Measurements from ENCODE around the gene PCDHGC5. TPM values are rescaled to one million over a fixed set of nuclear protein-coding genes. Genes with fewer than 3 reads are reported as not detected.

The PCDHGC5 gene
- total and polyA plus RNA-seq, 9 of the 15 experiments (the other 6 are each of a cell fraction or from before 2014, with no cell fraction given) = not detected

DNA sequence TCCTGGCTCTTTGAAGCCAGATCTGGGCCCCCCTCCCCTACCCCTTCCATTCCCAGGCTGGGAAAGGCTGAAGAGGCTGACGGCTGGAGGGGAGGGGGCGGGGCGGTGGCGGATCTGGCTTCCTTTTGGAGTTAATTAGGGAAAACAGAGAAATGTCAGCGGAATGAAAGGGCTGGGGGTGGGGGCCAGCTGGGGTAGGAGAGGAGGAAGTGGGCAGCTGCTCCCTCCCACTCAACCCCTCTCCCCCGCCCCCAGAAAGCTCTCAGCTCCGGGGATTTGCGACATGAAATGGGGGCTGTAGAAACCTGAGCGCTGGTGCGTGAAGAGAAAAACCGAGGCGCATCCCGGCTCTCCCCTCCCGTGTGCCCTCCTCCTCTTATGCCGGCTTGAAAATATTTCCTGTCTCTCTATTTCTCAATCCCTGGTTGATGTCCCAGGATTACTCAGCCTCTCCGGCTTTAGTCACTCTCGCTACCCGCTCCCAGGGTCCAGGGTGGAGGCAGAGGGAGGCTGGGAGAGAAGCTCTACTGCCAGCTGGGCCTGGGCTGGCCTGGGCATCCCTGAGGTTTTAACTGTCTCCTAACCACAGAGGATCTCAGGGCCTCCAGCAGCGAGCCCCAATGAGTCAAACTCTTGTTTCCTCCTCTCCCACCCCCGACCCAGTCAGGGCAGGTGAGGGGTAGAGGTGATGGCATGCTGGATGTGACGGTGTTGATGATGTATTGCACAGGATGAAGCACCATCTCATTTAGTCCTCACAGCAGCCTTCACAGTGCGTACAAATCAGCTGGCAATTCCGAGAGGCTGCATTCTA, 20.1 kb downstream of the PCDHGC5 start:
- Histone ChIP-seq H3K27ac (ENCODE audit: extremely low read depth, low read depth, low read length) (no peak overlapping the region), H3K4me1 (replicated peaks in 1 of 2; ENCODE audit: control insufficient read depth in 2 of 2, insufficient read depth in 2 of 2, low read length in 2 of 2) (peaks cover 5 to 15% of the 10 kb centered on the region in 2 experiments; a peak in 3 of 5 replicates), H3K9ac (ENCODE audit: insufficient read depth in 1 of 2, low read depth in 2 of 2, low read length in 2 of 2) (no peak overlapping the region), H3K36me3 (ENCODE audit: control insufficient read depth, insufficient read depth, low read length) (peaks cover 11% of the 10 kb centered on the region; the same call in 1 of the 3 replicates), H3K27me3 (ENCODE audit: control insufficient read depth in 2 of 2, insufficient read depth in 2 of 2, low read length in 2 of 2) (peaks cover 4 to 20% of the 10 kb centered on the region in 2 experiments; a peak in 4 of 5 replicates), H3K4me2 (ENCODE audit: insufficient read depth, low read length) (no peak overlapping the region), H3K79me2 (ENCODE audit: control insufficient read depth, insufficient read depth, low read length) (no peaks in the 10 kb centered on the region), H3K4me3 (no peak overlapping the region), H3K9me3 (replicated peaks; ENCODE audit: control insufficient read depth, insufficient read depth, low read depth, low read length) (no peaks in the 10 kb centered on the region), H2AFZ (ENCODE audit: low read depth, low read length) (no peak overlapping the region), H3K9me1 (ENCODE audit: control insufficient read depth, insufficient read depth, low read length) (peaks cover 8% of the 10 kb centered on the region), H4K20me1 (replicated peaks; ENCODE audit: control insufficient read depth, insufficient read depth, low read length) (no peaks in the 10 kb centered on the region)
- TF ChIP-seq LARP7 (IDR thresholded peaks at IDR 0.05) = no peak
- TF ChIP-seq, protein P1, sequence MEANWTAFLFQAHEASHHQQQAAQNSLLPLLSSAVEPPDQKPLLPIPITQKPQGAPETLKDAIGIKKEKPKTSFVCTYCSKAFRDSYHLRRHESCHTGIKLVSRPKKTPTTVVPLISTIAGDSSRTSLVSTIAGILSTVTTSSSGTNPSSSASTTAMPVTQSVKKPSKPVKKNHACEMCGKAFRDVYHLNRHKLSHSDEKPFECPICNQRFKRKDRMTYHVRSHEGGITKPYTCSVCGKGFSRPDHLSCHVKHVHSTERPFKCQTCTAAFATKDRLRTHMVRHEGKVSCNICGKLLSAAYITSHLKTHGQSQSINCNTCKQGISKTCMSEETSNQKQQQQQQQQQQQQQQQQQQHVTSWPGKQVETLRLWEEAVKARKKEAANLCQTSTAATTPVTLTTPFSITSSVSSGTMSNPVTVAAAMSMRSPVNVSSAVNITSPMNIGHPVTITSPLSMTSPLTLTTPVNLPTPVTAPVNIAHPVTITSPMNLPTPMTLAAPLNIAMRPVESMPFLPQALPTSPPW (CRISPR knock-in tag; IDR thresholded peaks at IDR 0.05) = peak; percentile 36; the same call in 1 of the 2 replicates
- intact Hi-C loops (cut with micrococcal nuclease) (no loop called here), in situ Hi-C loops (cut with MboI) (no loop called here)
- 18% methylated on average over 14 of the region's 23 CpGs for WGBS (ENCODE audit: insufficient coverage, low coverage, missing lambda C conversion rate)
- no peak for DNase-seq (ENCODE audit: extremely low read depth in 1 of 4, low spot score in 3 of 4)
- ChIA-PET CTCF (ENCODE audit: low intra/inter-chr PET ratio) (no interaction called here), POLR2A (interaction anchor here (1.4 kb wide), 1 partner anchor 13 kb away, joined by 3 read pairs; no protein-coding TSS in a partner anchor)
- no peak for ATAC-seq
- BruUV-seq (replicated peaks) = no TSS peak
- no peak for FAIRE-seq

All from K562 (cell line).